Right renal pelvis (tissue), 4 donors: Measurements from ENCODE around the gene CYP46A1. TPM values are rescaled to one million over a fixed set of nuclear protein-coding genes. Genes with fewer than 3 reads are reported as not detected.

Experiments used
- DNase-seq, 4 donors: peaks; one replicate each; pipeline ENCODE4 v3.0.0-alpha.2; 2013; ENCODE audit warnings: low read depth in 4 of 4, low spot score in 3 of 4, missing footprints in 1 of 4
- polyA plus RNA-seq, 4 donors: library from polyadenylated mRNA; unstranded; fragments of 120-200 nt; gene quantifications; one replicate each; pipeline ENCODE4 v1.2.1, GENCODE V29; 2013; ENCODE audit not compliant: insufficient read length in 4 of 4

Gene CYP46A1
- polyA plus RNA-seq, 4 donors = 1.5 to 2.2 (median 1.7) TPM

GRCh38 chr14:99686557-99687283, 2.6 kb downstream of the CYP46A1 start:
- DNase-seq = no peak

- DNase-seq = no peak
Observed at GRCh38 chr14:99687284-99688209, 3.4 kb downstream of the CYP46A1 start.

GRCh38 chr14:99688210-99688581, 4.1 kb downstream of the CYP46A1 start:
- no peak for DNase-seq

- no peak for DNase-seq
Observed at GRCh38 chr14:99688629-99689028, 4.5 kb downstream of the CYP46A1 start.

- DNase-seq = no peak
Observed at GRCh38 chr14:99689266-99690236, 5.5 kb downstream of the CYP46A1 start.

- no peak for DNase-seq
Observed at GRCh38 chr14:99690636-99691035, 6.5 kb downstream of the CYP46A1 start.

GRCh38 chr14:99691111-99691885, 7.2 kb downstream of the CYP46A1 start:
- DNase-seq = no peak

GRCh38 chr14:99693918-99694317, 9.8 kb downstream of the CYP46A1 start:
- no peak for DNase-seq

GRCh38 chr14:99696929-99697328, 12.8 kb downstream of the CYP46A1 start:
- no peak for DNase-seq

- no peak for DNase-seq
Observed at GRCh38 chr14:99698236-99698635, 14.1 kb downstream of the CYP46A1 start.

GRCh38 chr14:99698642-99699041, 14.5 kb downstream of the CYP46A1 start:
- DNase-seq = no peak

GRCh38 chr14:99699085-99699760, 15.1 kb downstream of the CYP46A1 start:
- DNase-seq = no peak

- DNase-seq = no peak
Observed at GRCh38 chr14:99699861-99700260, 15.8 kb downstream of the CYP46A1 start.

GRCh38 chr14:99700379-99700778, 16.3 kb downstream of the CYP46A1 start:
- no peak for DNase-seq

- no peak for DNase-seq
Observed at GRCh38 chr14:99701260-99701659, 17.2 kb downstream of the CYP46A1 start.

- DNase-seq = no peak
Observed at GRCh38 chr14:99702115-99702514, 18.0 kb downstream of the CYP46A1 start.

GRCh38 chr14:99703381-99703780, 19.3 kb downstream of the CYP46A1 start:
- no peak for DNase-seq

- no peak for DNase-seq
Observed at GRCh38 chr14:99704037-99704436, 19.9 kb downstream of the CYP46A1 start.
